ENCODE results near the gene CASP8. TPM values are rescaled to one million over a fixed set of nuclear protein-coding genes. Genes with fewer than 3 reads are reported as not detected.
A peak's percentile ranks its signal among the peaks of the same experiment; 100 is the strongest.
"Not testable (repeated sequence)": the region's sequence is repeated elsewhere in the genome, so short reads cannot be mapped to it uniquely, and the experiment has no call there.

The CASP8 gene
- total RNA-seq, 1 experiment from 2014 or later = 23.0 TPM

DNA sequence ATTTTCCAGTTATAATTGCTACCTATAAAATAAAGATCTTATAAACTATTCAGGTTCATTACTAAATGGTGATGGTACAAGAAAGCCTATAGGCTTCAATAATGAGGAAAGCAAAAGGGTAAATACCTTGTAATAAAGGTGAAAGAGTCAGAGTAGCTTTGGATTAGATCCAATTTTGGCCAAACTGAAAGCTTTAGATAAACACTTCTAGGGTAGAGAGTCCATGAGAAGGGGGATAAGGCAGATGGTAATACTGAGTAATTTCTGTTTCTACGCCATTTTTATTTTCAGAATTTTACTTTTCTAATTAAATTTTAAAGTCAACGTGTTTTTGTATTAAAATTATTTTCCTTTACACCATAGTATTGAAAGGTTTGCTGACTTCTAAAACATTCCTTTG, 9.4 kb downstream of the CASP8 start:
- no peak for DNase-seq (ENCODE audit: low read depth)

GRCh38 chr2:201270293-201271001, 10.1 kb downstream of the CASP8 start:
- no peak for DNase-seq (ENCODE audit: low read depth)

- DNase-seq (ENCODE audit: low read depth) = no peak
Measured at GRCh38 chr2:201271917-201272316, 11.6 kb downstream of the CASP8 start.

- no peak for DNase-seq (ENCODE audit: low read depth)
Measured at GRCh38 chr2:201273330-201273983, 13.1 kb downstream of the CASP8 start.

- no peak for DNase-seq (ENCODE audit: low read depth)
Measured at GRCh38 chr2:201275069-201275468, 14.7 kb downstream of the CASP8 start.

- DNase-seq (ENCODE audit: low read depth) = no peak
Measured at GRCh38 chr2:201275990-201276389, 15.7 kb downstream of the CASP8 start.

DNA sequence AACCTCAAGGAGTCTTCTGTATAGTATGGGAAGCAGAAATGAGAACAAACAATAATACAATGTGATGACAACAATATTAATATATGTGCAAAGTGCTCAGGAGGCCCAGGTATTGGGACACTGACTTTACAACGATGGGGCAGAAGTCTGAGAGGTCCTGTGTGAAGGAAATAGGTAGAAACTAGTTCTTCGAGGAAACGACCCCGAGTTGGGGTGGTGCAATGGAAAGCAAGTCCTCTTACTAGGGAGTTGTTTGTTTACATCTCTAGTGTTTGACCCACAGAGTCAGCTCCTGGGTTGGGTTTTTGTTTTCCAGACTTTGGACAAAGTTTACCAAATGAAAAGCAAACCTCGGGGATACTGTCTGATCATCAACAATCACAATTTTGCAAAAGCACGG, 16.2 kb downstream of the CASP8 start:
- no peak for DNase-seq (ENCODE audit: low read depth)

DNA sequence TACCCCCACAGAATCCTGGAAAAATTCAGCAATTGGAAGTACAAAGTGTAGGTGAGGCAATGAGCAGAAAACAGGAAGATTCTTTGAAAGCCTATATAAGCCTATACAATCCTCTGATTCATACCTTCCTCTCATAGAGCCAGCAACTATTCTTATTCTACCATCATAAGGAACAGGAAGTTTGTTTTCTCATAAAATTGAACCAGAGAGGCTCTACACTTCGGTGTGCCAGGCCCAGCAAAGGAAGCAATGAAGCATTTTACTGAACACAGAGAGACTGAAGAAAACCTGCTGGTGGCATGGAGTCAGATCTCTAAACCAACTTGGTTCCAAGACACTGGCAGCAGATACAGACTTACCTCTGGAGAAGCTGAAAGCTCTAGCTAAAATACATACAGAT, 18.7 kb downstream of the CASP8 start:
- no peak for DNase-seq (ENCODE audit: low read depth)

- DNase-seq (ENCODE audit: low read depth) = no peak
Measured at GRCh38 chr2:201280191-201281040, 20.1 kb downstream of the CASP8 start.

DNA sequence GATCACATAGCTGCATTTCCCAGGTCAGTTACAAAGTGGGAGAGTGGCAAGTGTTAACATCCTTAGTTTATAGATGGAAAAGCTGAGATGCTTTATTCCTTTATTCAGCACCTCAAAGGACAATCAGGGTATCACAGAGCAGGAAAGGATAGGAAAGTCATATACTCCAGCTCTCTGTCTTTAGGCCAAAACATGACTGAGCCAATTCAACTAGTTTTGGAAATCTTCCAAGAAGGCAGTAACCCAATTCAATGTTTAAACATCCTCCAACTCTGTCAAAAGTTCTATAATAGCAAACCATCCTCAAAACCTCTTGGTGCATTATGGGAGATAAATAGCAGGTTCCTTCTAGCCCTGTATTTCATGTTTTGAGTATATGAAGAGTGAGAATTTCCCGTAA, 25.2 kb downstream of the CASP8 start:
- no peak for DNase-seq (ENCODE audit: low read depth)

DNA sequence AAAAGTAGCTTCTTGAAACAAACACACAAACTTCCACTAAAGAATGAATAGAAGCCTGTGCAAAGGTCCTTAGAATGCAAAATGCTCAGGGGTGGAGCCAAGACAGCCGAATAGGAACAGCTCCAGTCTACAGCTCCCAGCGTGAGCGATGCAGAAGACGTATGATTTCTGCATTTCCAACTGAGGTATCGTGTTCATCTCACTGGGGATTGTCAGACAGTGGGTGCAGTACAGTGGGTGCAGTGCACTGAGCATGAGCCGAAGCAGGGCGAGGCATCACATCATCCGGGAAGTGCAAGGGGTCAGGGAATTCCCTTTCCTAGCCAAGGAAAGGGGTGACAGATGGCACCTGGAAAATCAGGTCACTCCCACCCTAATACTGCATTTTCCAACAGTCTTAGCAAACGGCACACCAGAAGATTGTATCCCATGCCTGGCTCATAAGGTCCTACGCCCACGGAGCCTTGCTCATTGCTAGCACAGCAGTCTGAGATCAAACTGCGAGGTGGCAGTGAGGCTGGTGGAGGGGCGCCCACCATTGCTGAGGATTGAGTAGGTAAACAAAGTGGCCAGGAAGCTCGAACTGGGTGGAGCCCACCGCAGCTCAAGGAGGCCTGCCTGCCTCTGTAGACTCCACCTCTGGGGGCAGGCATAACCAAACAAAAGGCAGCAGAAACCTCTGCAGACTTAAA, 30.3 kb downstream of the CASP8 start:
- DNase-seq (ENCODE audit: low read depth) = not testable (repeated sequence)

DNA sequence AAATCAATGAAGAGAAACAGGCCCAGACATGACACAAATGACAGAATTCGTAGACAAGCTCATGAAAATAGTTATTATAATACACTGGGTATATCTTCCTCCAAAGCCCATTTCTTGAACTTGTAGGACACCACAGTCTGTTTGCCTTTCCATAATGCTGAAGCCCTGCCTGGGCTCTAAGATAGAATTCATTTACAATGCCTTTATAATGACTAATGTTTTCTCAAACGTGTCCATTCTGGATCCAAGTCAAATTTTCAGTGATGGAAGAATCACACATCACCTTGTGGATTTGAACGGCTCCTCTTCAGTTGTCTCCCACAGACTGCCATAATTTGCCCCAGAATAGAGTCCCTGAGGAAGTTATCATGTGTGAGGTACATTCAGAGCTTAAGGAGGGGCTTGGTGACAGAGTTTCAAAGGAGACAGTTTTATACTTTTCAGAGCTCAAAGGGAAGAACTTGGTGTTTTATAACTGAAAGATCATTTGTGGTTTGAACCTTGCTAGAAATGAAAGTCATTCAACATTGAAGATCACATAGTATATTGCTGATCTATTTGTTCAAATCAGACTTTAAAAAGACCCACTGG, 38.2 kb downstream of the CASP8 start:
- peak; percentile 23 for DNase-seq (ENCODE audit: low read depth)

DNA sequence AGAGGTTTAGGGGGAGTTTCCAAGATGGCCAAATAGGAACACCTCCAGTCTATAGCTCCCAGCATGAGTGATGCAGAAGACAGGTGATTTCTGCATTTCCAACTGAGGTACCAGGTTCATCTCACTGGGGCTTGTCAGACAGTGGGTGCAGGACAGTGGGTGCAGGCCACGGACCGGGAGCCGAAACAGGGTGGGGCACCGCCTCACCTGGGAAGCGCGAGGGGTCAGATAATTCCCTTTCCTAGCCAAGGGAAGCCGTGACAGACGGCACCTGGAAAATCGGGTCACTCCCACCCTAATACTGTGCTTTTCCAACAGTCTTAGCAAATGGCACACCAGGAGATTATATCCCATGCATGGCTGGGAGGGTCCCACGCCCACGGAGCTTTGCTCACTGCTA, 39.6 kb downstream of the CASP8 start:
- not testable (repeated sequence) for DNase-seq (ENCODE audit: low read depth)

DNA sequence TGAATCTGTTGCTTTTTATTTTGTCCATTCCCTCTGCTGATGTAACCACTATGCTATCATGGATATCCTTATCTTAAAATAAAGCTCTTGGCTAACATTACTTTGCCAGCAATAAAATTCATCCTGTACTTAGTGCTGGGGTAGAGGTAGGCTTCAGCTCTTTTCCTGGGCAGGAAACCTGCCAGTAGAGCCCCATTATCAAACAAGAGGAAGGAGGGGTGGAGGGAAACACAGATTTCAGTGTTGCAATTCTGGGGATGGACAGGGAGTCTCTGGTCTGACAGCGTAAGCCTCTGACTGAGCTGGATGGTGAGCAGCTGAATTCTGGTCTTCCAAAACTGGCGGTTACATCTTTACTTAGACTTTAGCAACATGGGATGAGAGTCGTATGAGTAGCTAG, 47.5 kb downstream of the CASP8 start:
- no peak for DNase-seq (ENCODE audit: low read depth)

- DNase-seq (ENCODE audit: low read depth) = no peak
Measured at GRCh38 chr2:201308914-201309313, 48.6 kb downstream of the CASP8 start.

DNA sequence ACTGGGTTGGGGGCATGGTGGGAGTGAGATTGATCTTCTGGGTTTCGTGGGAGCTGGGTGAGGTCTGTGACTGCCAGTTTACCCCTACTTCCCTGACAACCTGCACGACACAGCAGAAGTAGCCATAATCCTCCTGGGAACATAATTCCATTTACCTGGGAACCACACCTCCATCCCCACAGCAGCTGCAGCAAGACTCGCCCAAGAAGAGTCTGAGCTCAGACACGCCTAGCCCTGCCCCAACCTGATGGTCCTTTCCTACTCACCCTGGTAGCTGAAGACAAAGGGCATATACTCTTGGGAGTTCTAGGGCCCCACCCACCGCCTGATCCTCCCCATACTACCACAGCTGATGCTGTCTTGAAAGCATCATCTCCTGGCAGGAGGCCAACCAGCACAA, 53.0 kb downstream of the CASP8 start:
- DNase-seq (ENCODE audit: low read depth) = no peak

DNA sequence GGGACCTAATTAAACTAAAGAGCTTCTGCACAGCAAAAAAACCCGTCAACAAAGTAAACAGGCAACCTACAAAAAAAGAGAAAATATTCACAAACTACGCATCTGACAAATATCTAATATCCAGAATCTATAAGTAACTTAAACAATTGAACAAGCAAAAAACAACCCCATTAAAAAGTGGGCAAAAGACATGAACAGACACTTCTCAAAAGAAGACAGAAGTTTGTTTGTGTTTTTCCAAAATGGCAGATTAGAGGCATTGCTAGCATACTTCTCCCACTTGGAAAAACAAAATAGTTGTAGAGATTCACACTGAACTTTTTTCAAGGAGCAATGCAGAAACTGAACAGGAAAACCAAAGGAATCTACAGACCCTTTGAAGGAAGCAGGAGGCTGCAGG, 59.2 kb downstream of the CASP8 start:
- no peak for DNase-seq (ENCODE audit: low read depth)

- no peak for DNase-seq (ENCODE audit: low read depth)
Measured at GRCh38 chr2:201320257-201320656, 59.9 kb downstream of the CASP8 start.

GRCh38 chr2:201320701-201321100, 60.4 kb downstream of the CASP8 start:
- DNase-seq (ENCODE audit: low read depth) = no peak

DNA sequence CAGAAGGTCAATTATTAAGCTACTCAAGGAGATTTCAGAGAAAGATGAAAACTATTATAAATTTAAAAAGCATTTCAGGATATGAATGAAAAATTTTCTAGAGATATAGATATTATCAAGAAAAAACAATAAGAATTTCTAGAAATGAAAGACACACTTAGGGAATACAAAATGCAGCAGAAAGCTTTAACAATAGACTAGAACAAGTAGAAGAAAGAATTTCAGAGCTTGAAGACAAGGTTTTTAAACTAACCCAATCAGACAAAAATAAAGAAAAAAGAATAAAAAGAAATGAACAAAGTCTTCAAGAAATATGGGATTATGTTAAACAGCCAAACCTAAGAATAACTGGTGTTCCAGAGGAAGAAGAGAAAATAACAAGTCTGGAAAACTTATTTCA, 62.4 kb downstream of the CASP8 start:
- no peak for DNase-seq (ENCODE audit: low read depth)

DNA sequence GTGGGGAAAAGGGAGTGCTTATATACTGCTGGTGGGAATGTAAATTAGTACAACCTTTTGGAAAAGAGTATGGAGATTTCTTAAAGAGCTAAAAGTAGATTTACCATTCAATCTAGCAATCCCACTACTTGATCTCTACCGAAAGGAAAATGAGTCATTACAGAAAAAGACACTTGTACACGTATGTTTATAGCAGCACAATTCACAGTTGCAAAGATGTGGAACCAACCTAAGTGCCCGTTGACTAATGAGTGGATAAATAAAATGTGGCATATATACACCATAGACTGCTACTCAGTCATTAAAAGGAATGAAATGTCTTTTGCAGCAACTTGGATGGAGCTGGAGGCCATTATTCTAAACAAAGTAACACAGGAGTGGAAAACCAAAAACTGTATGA, 67.3 kb downstream of the CASP8 start:
- no peak for DNase-seq (ENCODE audit: low read depth)

GRCh38 chr2:201329409-201329808, 69.1 kb downstream of the CASP8 start:
- no peak for DNase-seq (ENCODE audit: low read depth)
